Kidney (tissue), 14 donors: ENCODE results near the gene FLRT1. TPM values are rescaled to one million over a fixed set of nuclear protein-coding genes. Genes with fewer than 3 reads are reported as not detected.

Experiments used
- DNase-seq, 5 donors: peaks; one replicate each; pipeline ENCODE4 v3.0.0-alpha.2; 2013 to 2020
- FAIRE-seq: peaks from 2 replicates; lab custom pipeline; 2012; peaks lifted over from hg19 to GRCh38; lab: Jason Lieb, UNC
- H3K27ac ChIP-seq, 2 donors: one replicate each; pipeline ENCODE4 v1.7.0; 2013; ENCODE audit warnings: low read depth in 2 of 2, low read length in 2 of 2, inconsistent platforms in 1 of 2
- H3K27me3 ChIP-seq: one replicate; pipeline ENCODE4 v1.7.1; 2013; ENCODE audit warnings: low read length, inconsistent platforms; ENCODE audit not compliant: control insufficient read depth, insufficient read depth
- H3K36me3 ChIP-seq, 3 donors: one replicate each; pipeline versions ENCODE4 v1.7.0 to v1.7.1; 2013; ENCODE audit warnings: low read length in 3 of 3, control low read depth in 1 of 3, inconsistent platforms in 1 of 3; ENCODE audit not compliant: insufficient read depth in 3 of 3, control insufficient read depth in 2 of 3
- H3K4me1 ChIP-seq, 3 donors: one replicate each; pipeline versions ENCODE4 v1.7.0 to v1.7.1; 2013; ENCODE audit warnings: low read length in 3 of 3, inconsistent platforms in 1 of 3, low read depth in 1 of 3; ENCODE audit not compliant: control insufficient read depth in 2 of 3, insufficient read depth in 2 of 3
- H3K4me3 ChIP-seq, 3 donors: one replicate each; pipeline versions ENCODE4 v1.7.0 to v1.8.1; 2013; ENCODE audit warnings: low read length in 3 of 3, control low read depth in 1 of 3, inconsistent platforms in 1 of 3
- H3K9ac ChIP-seq, 3 donors: one replicate each; pipeline versions ENCODE4 v1.7.0 to v1.7.1; 2013; ENCODE audit warnings: low read length in 3 of 3, control low read depth in 1 of 3, inconsistent platforms in 1 of 3
- H3K9me3 ChIP-seq, 3 donors: one replicate each; pipeline versions ENCODE4 v1.7.0 to v1.7.1; 2013; ENCODE audit warnings: low read length in 3 of 3, control low read depth in 1 of 3, inconsistent platforms in 1 of 3; ENCODE audit not compliant: control insufficient read depth in 2 of 3, insufficient read depth in 1 of 3
- CTCF ChIP-seq: IDR thresholded peaks from 3 replicates; pipeline ENCODE4 v1.5.1; 2012; ENCODE audit warnings: mild to moderate bottlenecking, moderate library complexity, borderline replicate concordance; ENCODE audit not compliant: insufficient read depth; ENCODE audit errors: extremely low read depth
- intact Hi-C: fragments of 100-400 bp; cut with DNase I; formaldehyde crosslinking; loops from one replicate; pipeline ENCODE4 v1.11.1; 2022
- polyA plus RNA-seq: library from polyadenylated mRNA; stranded (reverse); fragments of 350-450 nt; fragmentation: Illumina TruSeq; extraction: RNeasy Lipid Tissue Mini Kit (QIAGEN cat#74804); gene quantifications from one replicate; pipeline ENCODE4 v1.2.3, GENCODE V29; 2014; ENCODE audit warnings: low read depth, low replicate concordance; ENCODE audit not compliant: insufficient read depth
- total RNA-seq: library from RNA; stranded (reverse); fragmentation: NEBNext Ultra II Directional; extraction: Animal tissue kit (Norgen Biotek cat#: 25700); gene quantifications from one replicate; pipeline ENCODE4 v1.2.1, GENCODE V29; 2021
- donor health status: control.
- donor health status: control.
- donor health status: control.
- donor health status: control.
- donor health status: control.
- donor health status: DM: yes; HTN: yes; CAD: no.
- donor health status: Normal renal cell carcinoma (clear cell type).

Gene FLRT1
- total and polyA plus RNA-seq, 2 donors from 2014 or later = 0.66 to 1.5 TPM

GRCh38 chr11:64029773-64030172 lies 6.0 kb upstream of the FLRT1 start:
- H3K27ac ChIP-seq = no peak overlapping the region
- peaks cover 0 to 11% (median 0%) of the 10 kb centered on the region in 3 donors for H3K4me1 ChIP-seq
- no peaks in the 10 kb centered on the region for H3K36me3 ChIP-seq
- H3K9ac ChIP-seq = no peak overlapping the region
- no peaks in the 10 kb centered on the region for H3K27me3 ChIP-seq
- DNase-seq (no peak), FAIRE-seq (no peak)
- TF ChIP-seq CTCF = no peak
- H3K9me3 ChIP-seq = no peaks in the 10 kb centered on the region
- intact Hi-C loops = no loop called here
- H3K4me3 ChIP-seq = no peak overlapping the region

- no peak overlapping the region for H3K9ac ChIP-seq
- intact Hi-C loops = no loop called here
- DNase-seq (no peak), FAIRE-seq (no peak)
- H3K27me3 ChIP-seq = no peaks in the 10 kb centered on the region
- H3K4me1 ChIP-seq = peaks cover 0 to 16% (median 0%) of the 10 kb centered on the region in 3 donors
- no peak for TF ChIP-seq CTCF
- no peak overlapping the region for H3K4me3 ChIP-seq
- no peak overlapping the region for H3K27ac ChIP-seq
- no peaks in the 10 kb centered on the region for H3K36me3 ChIP-seq
- H3K9me3 ChIP-seq = no peaks in the 10 kb centered on the region
Measured at GRCh38 chr11:64031001-64031400, 4.7 kb upstream of the FLRT1 start.

- FAIRE-seq (no peak), DNase-seq (no peak)
- H3K9ac ChIP-seq = no peak overlapping the region
- H3K36me3 ChIP-seq = no peaks in the 10 kb centered on the region
- no peaks in the 10 kb centered on the region for H3K9me3 ChIP-seq
- intact Hi-C loops = no loop called here
- H3K27ac ChIP-seq = no peak overlapping the region
- peaks cover 0 to 18% (median 0%) of the 10 kb centered on the region in 3 donors for H3K4me1 ChIP-seq
- no peaks in the 10 kb centered on the region for H3K27me3 ChIP-seq
- H3K4me3 ChIP-seq = no peak overlapping the region
- TF ChIP-seq CTCF = no peak
Measured at GRCh38 chr11:64032050-64032449, 3.7 kb upstream of the FLRT1 start.

- no peaks in the 10 kb centered on the region for H3K9me3 ChIP-seq
- no peak for FAIRE-seq
- no peak overlapping the region for H3K27ac ChIP-seq
- intact Hi-C loops = no loop called here
- H3K27me3 ChIP-seq = no peaks in the 10 kb centered on the region
- peaks cover 0 to 12% (median 0%) of the 10 kb centered on the region in 3 donors for H3K4me1 ChIP-seq
- TF ChIP-seq CTCF = no peak
- H3K9ac ChIP-seq = no peak overlapping the region
- no peaks in the 10 kb centered on the region for H3K36me3 ChIP-seq
- H3K4me3 ChIP-seq = no peak overlapping the region
- DNase-seq = no peak
Measured at GRCh38 chr11:64034411-64034811, 1.3 kb upstream of the FLRT1 start.
